Small intestine (tissue), 16 donors: ENCODE data around the gene ALG13. TPM values are rescaled to one million over a fixed set of nuclear protein-coding genes. Genes with fewer than 3 reads are reported as not detected.
A peak's percentile ranks its signal among the peaks of the same experiment; 100 is the strongest.
"Not testable (repeated sequence)": the region's sequence is repeated elsewhere in the genome, so short reads cannot be mapped to it uniquely, and the experiment has no call there.

Experiments used
- DNase-seq, 2 donors: peaks; one replicate each; pipeline versions ENCODE4 v3.0.0 to v3.0.0-alpha.2; 2013
- FAIRE-seq: peaks from 2 replicates; lab custom pipeline; 2012; peaks lifted over from hg19 to GRCh38; lab: Jason Lieb, UNC
- H3K27ac ChIP-seq, 3 donors: one replicate each; pipeline ENCODE4 v1.5.1; 2013; ENCODE audit warnings: low read length in 2 of 3, mild to moderate bottlenecking in 2 of 3, control low read depth in 1 of 3, inconsistent platforms in 1 of 3, low read depth in 1 of 3, moderate library complexity in 1 of 3
- H3K27me3 ChIP-seq, 3 donors: one replicate each; pipeline ENCODE4 v1.6.1; 2013; ENCODE audit warnings: low read length in 3 of 3, inconsistent platforms in 1 of 3; ENCODE audit not compliant: control insufficient read depth in 3 of 3, insufficient read depth in 3 of 3
- H3K36me3 ChIP-seq, 3 donors: one replicate each; pipeline ENCODE4 v1.6.1; 2013; ENCODE audit warnings: low read length in 3 of 3, inconsistent platforms in 1 of 3, low read depth in 1 of 3, mild to moderate bottlenecking in 1 of 3, moderate library complexity in 1 of 3; ENCODE audit not compliant: control insufficient read depth in 3 of 3, insufficient read depth in 2 of 3
- H3K4me1 ChIP-seq, 3 donors: one replicate each; pipeline ENCODE4 v1.6.1; 2013; ENCODE audit warnings: low read length in 2 of 3, inconsistent platforms in 1 of 3, low read depth in 1 of 3, mild to moderate bottlenecking in 1 of 3, moderate library complexity in 1 of 3; ENCODE audit not compliant: control insufficient read depth in 3 of 3, insufficient read depth in 2 of 3
- H3K4me3 ChIP-seq, 3 donors: one replicate each; pipeline ENCODE4 v1.5.1; 2013; ENCODE audit warnings: low read length in 3 of 3, control low read depth in 1 of 3, inconsistent platforms in 1 of 3, low read depth in 1 of 3, mild to moderate bottlenecking in 1 of 3, moderate library complexity in 1 of 3
- H3K9me3 ChIP-seq, 2 donors: one replicate each; pipeline ENCODE4 v1.6.1; 2013; ENCODE audit warnings: low read depth in 1 of 2, low read length in 1 of 2; ENCODE audit not compliant: control insufficient read depth in 2 of 2, insufficient read depth in 1 of 2
- WGBS, 3 donors: extraction: QIAGEN DNeasy Blood & Tissue Kit; methylation state at CpG; one replicate each; pipeline ENCODE4 v1.1.7; 2013; 5-methylcytosine and 5-hydroxymethylcytosine counted together
- long read RNA-seq, 10 donors: transcript quantifications; one replicate each; lab custom pipeline, GENCODE V29; 2026
- polyA plus RNA-seq, 4 donors: library from polyadenylated mRNA; stranded (reverse) in 3 of 4; unstranded in 1 of 4; fragments of 200-250 nt in 3 of 4; fragments of 120-200 nt in 1 of 4; gene quantifications; one replicate each; pipeline versions ENCODE4 v1.2.1 to v1.2.3, GENCODE V29; 2013
- donor health status: healthy with polysubstance abuse.
- donor health status: control.
- donor health status: control.
- donor health status: Bipolar disorder and iron deficiency.
- donor health status: healthy.

ALG13 gene
- 10 to 100 TPM; 31.3 to 60.4 (median 52.6) TPM for polyA plus RNA-seq
- long read RNA-seq, donor 1, transcript ALG13-202 (4 exons, 2,770 nt): major isoform, 12 of 25 reads
- long read RNA-seq, donor 1, partial matches to known transcripts: 0 of 25 reads
- long read RNA-seq, donor 1, other reads (novel, unspliced or antisense): 0 of 25 reads
- long read RNA-seq, donor 2, partial matches to known transcripts: 0 of 6 reads
- long read RNA-seq, donor 2, other reads (novel, unspliced or antisense): 0 of 6 reads
- long read RNA-seq, donor 3, transcript ALG13-219 (2 exons, 651 nt): major isoform, 5 of 14 reads
- long read RNA-seq, donor 3, partial matches to known transcripts: 0 of 14 reads
- long read RNA-seq, donor 3, other reads (novel, unspliced or antisense): 0 of 14 reads
- long read RNA-seq, donor 4: 0 reads
- long read RNA-seq, donor 5, partial matches to known transcripts: 0 of 7 reads
- long read RNA-seq, donor 5, other reads (novel, unspliced or antisense): 0 of 7 reads
- long read RNA-seq, donor 6, transcript ALG13-202 (4 exons, 2,770 nt): major isoform, 10 of 13 reads
- long read RNA-seq, donor 6, partial matches to known transcripts: 0 of 13 reads
- long read RNA-seq, donor 6, other reads (novel, unspliced or antisense): 0 of 13 reads
- long read RNA-seq, donor 7, partial matches to known transcripts: 26 of 32 reads
- long read RNA-seq, donor 7, other reads (novel, unspliced or antisense): 0 of 32 reads
- long read RNA-seq, donor 8, partial matches to known transcripts: 0 of 2 reads
- long read RNA-seq, donor 8, other reads (novel, unspliced or antisense): 0 of 2 reads
- long read RNA-seq, donor 9, full-length matches to known transcripts: 3 of 3 reads
- long read RNA-seq, donor 9, partial matches to known transcripts: 0 of 3 reads
- long read RNA-seq, donor 9, other reads (novel, unspliced or antisense): 0 of 3 reads
- long read RNA-seq, donor 10, transcript ALG13-219 (2 exons, 651 nt): major isoform, 5 of 7 reads
- long read RNA-seq, donor 10, partial matches to known transcripts: 0 of 7 reads
- long read RNA-seq, donor 10, other reads (novel, unspliced or antisense): 0 of 7 reads

GRCh38 chrX:111680988-111681779 is at the start of gene ALG13:
TSS of gene ALG13 (plus strand) at chrX:111681170. CDS start at chrX:111681219, 49 bp downstream.
- FAIRE-seq (no peak), DNase-seq (peak; percentile 82 to 91)
- H3K36me3 ChIP-seq: peaks cover 0 to 7% (median 4%) of the 10 kb centered on the region in 3 donors
- no peaks in the 10 kb centered on the region for H3K4me1 ChIP-seq
- H3K27me3 ChIP-seq: no peaks in the 10 kb centered on the region
- WGBS, 3 donors: 0 to 17% (median 2%) methylated on average over 51 to 69 of the region's 69 CpGs
- H3K4me3 ChIP-seq: peak within 1 kb of the TSS; percentile 60 to 95 (median 77)
- peak within 1 kb of the TSS; percentile 90 to 100 (median 99) for H3K27ac ChIP-seq
- H3K9me3 ChIP-seq: no peaks in the 10 kb centered on the region

DNA sequence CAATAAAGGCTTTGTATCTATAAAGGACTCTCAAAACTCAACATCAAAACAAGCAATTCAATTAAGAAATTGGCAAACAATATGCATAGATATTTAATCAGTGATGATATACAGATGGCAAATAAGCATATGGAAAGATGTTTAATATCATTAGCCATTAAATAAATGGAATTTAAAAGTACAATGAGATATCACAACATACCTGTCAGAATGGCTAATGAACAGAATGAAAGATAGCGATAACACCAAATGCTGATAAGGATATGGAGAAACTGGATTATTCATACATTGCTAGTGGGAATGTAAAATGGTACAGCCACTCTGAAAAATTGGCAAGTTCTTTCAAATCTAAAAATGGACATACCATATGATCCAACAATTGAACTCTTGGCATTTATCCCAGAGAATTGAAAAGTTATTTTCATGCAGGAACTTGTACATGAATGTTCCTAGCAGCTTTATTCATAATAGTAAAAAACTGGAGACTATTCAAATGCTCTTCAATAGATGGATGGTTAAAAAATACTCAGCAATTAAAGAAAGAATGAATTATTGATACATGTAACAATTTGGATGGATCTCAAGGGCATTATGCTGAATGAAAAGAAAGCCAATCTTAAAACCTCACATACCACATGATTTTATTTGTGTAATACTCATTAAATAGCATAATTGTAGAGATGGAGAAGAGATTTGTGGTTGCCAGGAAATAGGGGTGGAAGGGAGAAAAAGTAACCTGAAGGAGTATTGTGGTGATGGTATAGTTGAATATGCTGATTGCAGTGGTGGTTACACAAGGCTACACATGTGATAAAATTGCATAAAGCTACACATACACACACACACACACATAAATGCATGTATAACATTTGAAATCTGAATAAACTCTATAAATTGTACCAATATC is 45.9 kb upstream of the ALG13 start:
- H3K36me3 ChIP-seq: no peaks in the 10 kb centered on the region
- H3K27me3 ChIP-seq: no peaks in the 10 kb centered on the region
- no peak overlapping the region for H3K4me3 ChIP-seq
- 89 to 95% (median 90%) methylated on average over 1 of the region's 1 CpG for WGBS, 3 donors
- DNase-seq (no peak), FAIRE-seq (peak; percentile 55)
- no peak overlapping the region for H3K27ac ChIP-seq
- H3K9me3 ChIP-seq: no peaks in the 10 kb centered on the region
- H3K4me1 ChIP-seq: no peaks in the 10 kb centered on the region

DNA sequence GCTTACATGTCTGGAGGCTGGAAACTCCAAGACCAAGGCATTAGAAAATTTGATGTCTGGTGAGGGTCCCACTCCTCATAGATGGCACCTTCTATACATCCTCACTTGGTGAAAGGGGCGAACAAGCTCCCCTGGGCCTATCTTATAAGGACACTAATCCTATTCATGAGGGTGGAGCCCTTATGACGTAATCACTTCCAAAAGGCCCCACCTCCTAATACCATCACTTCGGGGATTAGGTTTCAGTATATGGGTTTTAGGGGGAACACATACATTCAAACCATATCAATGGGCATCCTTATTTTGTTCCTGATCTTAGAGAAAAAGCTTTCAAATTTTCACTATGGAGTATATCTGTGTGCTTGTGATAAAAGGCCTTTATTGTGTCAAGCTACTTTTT is 39.0 kb upstream of the ALG13 start:
- no peak overlapping the region for H3K4me3 ChIP-seq
- no peaks in the 10 kb centered on the region for H3K36me3 ChIP-seq
- FAIRE-seq: no peak
- no peak for DNase-seq
- 73 to 89% (median 87%) methylated on average over 3 of the region's 3 CpGs for WGBS, 3 donors
- H3K9me3 ChIP-seq: no peaks in the 10 kb centered on the region
- H3K4me1 ChIP-seq: no peaks in the 10 kb centered on the region
- H3K27ac ChIP-seq: no peak overlapping the region
- no peaks in the 10 kb centered on the region for H3K27me3 ChIP-seq

DNA sequence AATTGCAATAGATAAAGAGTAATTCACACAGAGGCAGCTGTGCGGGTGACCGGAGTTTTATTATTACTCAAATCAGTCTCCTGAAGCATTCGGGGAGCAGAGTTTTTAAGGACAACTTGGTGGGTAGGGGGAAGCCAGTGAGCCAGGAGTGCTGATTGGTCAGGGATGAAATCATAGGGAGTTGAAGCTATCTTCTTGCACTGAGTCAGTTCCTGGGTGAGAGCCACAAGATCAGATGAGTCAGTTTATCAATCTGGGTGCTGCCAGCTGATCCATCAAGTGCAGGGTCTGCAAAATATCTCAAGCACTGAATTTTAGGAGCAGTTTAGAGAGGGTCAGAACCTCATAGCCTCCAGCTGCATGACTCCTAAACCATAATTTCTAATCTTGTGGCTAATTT is 35.8 kb upstream of the ALG13 start:
- H3K36me3 ChIP-seq, FAIRE-seq, H3K9me3 ChIP-seq, H3K4me3 ChIP-seq, H3K27ac ChIP-seq, H3K27me3 ChIP-seq, H3K4me1 ChIP-seq, DNase-seq: not testable (repeated sequence)
- WGBS, 3 donors: 60 to 79% (median 65%) methylated on average over 3 of the region's 3 CpGs

DNA sequence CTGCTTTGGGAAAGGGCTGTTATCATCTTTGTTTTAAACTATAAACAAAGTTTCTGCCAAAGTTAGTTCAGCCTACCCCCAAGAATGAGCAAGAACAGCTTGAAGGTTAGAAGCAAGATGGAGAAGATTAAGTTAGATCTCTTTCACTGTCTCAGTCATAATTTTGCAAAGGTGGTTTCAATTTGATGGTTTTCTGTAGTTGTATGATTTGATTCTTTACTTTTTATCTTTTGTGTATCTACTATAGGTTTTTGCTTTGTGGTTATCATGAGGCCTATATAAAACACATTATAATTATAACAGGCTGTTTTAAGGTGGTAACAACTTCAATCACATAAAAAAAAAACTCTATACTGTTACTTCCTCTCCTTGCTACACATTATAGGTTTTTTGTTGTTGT is 35.4 kb upstream of the ALG13 start:
- Histone ChIP-seq H3K27ac (no peak overlapping the region), H3K4me3 (no peak overlapping the region), H3K4me1 (no peaks in the 10 kb centered on the region), H3K9me3 (no peaks in the 10 kb centered on the region), H3K36me3 (no peaks in the 10 kb centered on the region), H3K27me3 (no peaks in the 10 kb centered on the region)
- no peak for FAIRE-seq
- no peak for DNase-seq

DNA sequence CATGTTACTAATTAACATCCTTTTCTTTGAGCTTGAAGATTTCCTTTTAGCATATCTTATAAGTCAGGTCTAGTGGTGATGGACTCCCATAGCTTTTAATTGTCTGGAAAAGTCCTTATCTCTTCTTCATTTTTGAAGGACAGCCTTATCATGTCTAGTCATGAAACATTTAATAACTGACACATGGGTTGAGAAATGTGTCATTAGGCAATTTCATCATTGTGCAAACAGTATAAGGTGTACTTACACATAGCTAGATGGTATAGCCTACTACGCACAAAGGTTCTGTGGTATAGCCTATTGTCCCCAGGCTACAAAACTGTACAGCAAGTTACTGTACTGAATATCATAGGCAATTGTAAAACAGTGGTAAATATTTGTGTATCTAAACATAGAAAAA is 34.5 kb upstream of the ALG13 start:
- Histone ChIP-seq H3K9me3 (no peaks in the 10 kb centered on the region), H3K27me3 (no peaks in the 10 kb centered on the region), H3K4me3 (no peak overlapping the region), H3K27ac (no peak overlapping the region), H3K4me1 (no peaks in the 10 kb centered on the region), H3K36me3 (no peaks in the 10 kb centered on the region)
- peak in 1 of 2 donors; percentile 33 for DNase-seq
- FAIRE-seq: no peak
- 53 to 82% (median 78%) methylated on average over 1 of the region's 1 CpG for WGBS, 3 donors

DNA sequence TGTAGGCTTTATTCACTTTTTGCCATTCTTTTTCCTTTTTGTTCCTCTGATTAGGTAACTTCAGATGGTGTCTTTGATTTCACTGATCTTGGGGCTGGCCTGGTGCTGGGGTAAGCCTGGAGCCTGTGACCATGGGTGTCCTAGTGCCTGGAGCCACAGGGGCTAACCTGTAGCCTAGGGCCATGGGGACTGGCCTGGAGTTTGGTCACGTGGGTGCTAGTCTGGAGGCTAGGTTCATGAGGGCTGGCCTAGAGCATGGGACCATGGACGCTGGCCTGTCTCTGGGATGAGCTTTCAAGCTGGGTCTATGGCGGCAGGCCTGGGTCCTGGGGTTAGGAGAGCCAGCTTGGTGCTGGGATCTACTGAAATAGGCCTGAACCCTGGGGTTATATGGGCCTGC is 32.2 kb upstream of the ALG13 start:
- H3K27ac ChIP-seq: no peak overlapping the region
- no peak overlapping the region for H3K4me3 ChIP-seq
- no peaks in the 10 kb centered on the region for H3K9me3 ChIP-seq
- no peaks in the 10 kb centered on the region for H3K36me3 ChIP-seq
- DNase-seq (no peak), FAIRE-seq (no peak)
- no peaks in the 10 kb centered on the region for H3K4me1 ChIP-seq
- 80 to 89% (median 88%) methylated on average over 3 of the region's 3 CpGs for WGBS, 3 donors
- no peaks in the 10 kb centered on the region for H3K27me3 ChIP-seq
